ENCODE measurements around the gene UBAC1.

UBAC1 gene

GRCh38 chr9:135927195-135928013, 33.8 kb downstream of the UBAC1 start:
- Histone ChIP-seq H3K9ac (ENCODE audit: insufficient read length) (no peak overlapping the region), H3K4me3 (no peak overlapping the region), H3K27ac (no peak overlapping the region), H3K36me3 (ENCODE audit: insufficient read depth, low read length) (no peaks in the 10 kb centered on the region; the same call in 1 of the 2 replicates), H3K9me3 (ENCODE audit: low read depth, low read length) (no peaks in the 10 kb centered on the region)
- no peak for TF ChIP-seq EZH2 (IDR thresholded peaks at IDR 0.05)
- TF ChIP-seq POLR2AphosphoS5 (IDR thresholded peaks at IDR 0.05; ENCODE audit: borderline replicate concordance, low read depth, low read length), result no peak
- no peak for TF ChIP-seq FOXP2 (optimal IDR thresholded peaks at IDR 0.05; ENCODE audit: control extremely low read depth, extremely low read length, insufficient read depth)
- DNase-seq (ENCODE audit: low read depth, low spot score), result no peak

- TF ChIP-seq POLR2AphosphoS5 (IDR thresholded peaks at IDR 0.05; ENCODE audit: borderline replicate concordance, low read depth, low read length) (no peak), FOXP2 (optimal IDR thresholded peaks at IDR 0.05; ENCODE audit: control extremely low read depth, extremely low read length, insufficient read depth) (no peak), EZH2 (IDR thresholded peaks at IDR 0.05) (no peak)
Measured at GRCh38 chr9:135926402-135927194, 34.6 kb downstream of the UBAC1 start.

GRCh38 chr9:135925496-135926133, 35.6 kb downstream of the UBAC1 start:
- Histone ChIP-seq H3K4me3 (no peak overlapping the region), H3K9me3 (ENCODE audit: low read depth, low read length) (no peaks in the 10 kb centered on the region), H3K27ac (no peak overlapping the region), H3K9ac (ENCODE audit: insufficient read length) (no peak overlapping the region), H3K36me3 (ENCODE audit: insufficient read depth, low read length) (no peaks in the 10 kb centered on the region)
- no peak for TF ChIP-seq POLR2AphosphoS5 (IDR thresholded peaks at IDR 0.05; ENCODE audit: borderline replicate concordance, low read depth, low read length)
- no peak for TF ChIP-seq FOXP2 (optimal IDR thresholded peaks at IDR 0.05; ENCODE audit: control extremely low read depth, extremely low read length, insufficient read depth)
- no peak for TF ChIP-seq EZH2 (IDR thresholded peaks at IDR 0.05)
- no peak for DNase-seq (ENCODE audit: low read depth, low spot score)

More at GRCh38 chr9:135926402-135927194, 34.6 kb downstream of the UBAC1 start:
- Histone ChIP-seq H3K27ac (no peak overlapping the region), H3K4me3 (no peak overlapping the region), H3K9me3 (ENCODE audit: low read depth, low read length) (no peaks in the 10 kb centered on the region), H3K9ac (ENCODE audit: insufficient read length) (no peak overlapping the region), H3K36me3 (ENCODE audit: insufficient read depth, low read length) (no peaks in the 10 kb centered on the region)
- DNase-seq (ENCODE audit: low read depth, low spot score), result no peak

GRCh38 chr9:135924628-135925338, 36.4 kb downstream of the UBAC1 start:
- TF ChIP-seq EZH2 (IDR thresholded peaks at IDR 0.05) (no peak), FOXP2 (optimal IDR thresholded peaks at IDR 0.05; ENCODE audit: control extremely low read depth, extremely low read length, insufficient read depth) (no peak), POLR2AphosphoS5 (IDR thresholded peaks at IDR 0.05; ENCODE audit: borderline replicate concordance, low read depth, low read length) (no peak)
- Histone ChIP-seq H3K9ac (ENCODE audit: insufficient read length) (no peak overlapping the region), H3K4me3 (no peak overlapping the region), H3K9me3 (ENCODE audit: low read depth, low read length) (no peaks in the 10 kb centered on the region), H3K27ac (no peak overlapping the region), H3K36me3 (ENCODE audit: insufficient read depth, low read length) (no peaks in the 10 kb centered on the region)
- no peak for DNase-seq (ENCODE audit: low read depth, low spot score)

- no peaks in the 10 kb centered on the region for H3K36me3 ChIP-seq (ENCODE audit: insufficient read depth, low read length)
- H3K9me3 ChIP-seq (ENCODE audit: low read depth, low read length), result no peaks in the 10 kb centered on the region
- no peak overlapping the region for H3K9ac ChIP-seq (ENCODE audit: insufficient read length)
- no peak overlapping the region for H3K4me3 ChIP-seq
- no peak overlapping the region for H3K27ac ChIP-seq
- TF ChIP-seq FOXP2 (optimal IDR thresholded peaks at IDR 0.05; ENCODE audit: control extremely low read depth, extremely low read length, insufficient read depth) (no peak), POLR2AphosphoS5 (IDR thresholded peaks at IDR 0.05; ENCODE audit: borderline replicate concordance, low read depth, low read length) (no peak), EZH2 (IDR thresholded peaks at IDR 0.05) (no peak)
- no peak for DNase-seq (ENCODE audit: low read depth, low spot score)
Measured at GRCh38 chr9:135923508-135923907, 37.7 kb downstream of the UBAC1 start.

GRCh38 chr9:135921749-135922310, 39.3 kb downstream of the UBAC1 start:
- H3K36me3 ChIP-seq (ENCODE audit: insufficient read depth, low read length), result no peaks in the 10 kb centered on the region
- H3K27ac ChIP-seq, result no peak overlapping the region
- H3K9ac ChIP-seq (ENCODE audit: insufficient read length), result no peak overlapping the region
- TF ChIP-seq EZH2 (IDR thresholded peaks at IDR 0.05) (no peak), POLR2AphosphoS5 (IDR thresholded peaks at IDR 0.05; ENCODE audit: borderline replicate concordance, low read depth, low read length) (no peak), FOXP2 (optimal IDR thresholded peaks at IDR 0.05; ENCODE audit: control extremely low read depth, extremely low read length, insufficient read depth) (no peak)
- no peak for DNase-seq (ENCODE audit: low read depth, low spot score)
- no peak overlapping the region for H3K4me3 ChIP-seq
- no peaks in the 10 kb centered on the region; the same call in 1 of the 2 replicates for H3K9me3 ChIP-seq (ENCODE audit: low read depth, low read length)

- no peak for DNase-seq (ENCODE audit: low read depth, low spot score)
- no peak overlapping the region for H3K9ac ChIP-seq (ENCODE audit: insufficient read length)
- no peak overlapping the region for H3K4me3 ChIP-seq
- H3K9me3 ChIP-seq (ENCODE audit: low read depth, low read length), result peaks cover 2% of the 10 kb centered on the region; the same call in 1 of the 2 replicates
- H3K36me3 ChIP-seq (ENCODE audit: insufficient read depth, low read length), result peaks cover 4% of the 10 kb centered on the region
- TF ChIP-seq EZH2 (IDR thresholded peaks at IDR 0.05) (no peak), POLR2AphosphoS5 (IDR thresholded peaks at IDR 0.05; ENCODE audit: borderline replicate concordance, low read depth, low read length) (no peak), FOXP2 (optimal IDR thresholded peaks at IDR 0.05; ENCODE audit: control extremely low read depth, extremely low read length, insufficient read depth) (no peak)
- H3K27ac ChIP-seq, result no peak overlapping the region
Measured at GRCh38 chr9:135920973-135921585, 40.1 kb downstream of the UBAC1 start.

Measured in SK-N-MC (cell line).